GM18520 (cell line): Measurements from ENCODE around the gene SLX4.

Experiments
- ATAC-seq: cut with Tn5 transposase; IDR thresholded peaks from one replicate; pipeline ENCODE4 v1.9.1; 2021; ENCODE audit not compliant: unreplicated experiment

The SLX4 gene

GRCh38 chr16:3583303-3584038 is 27.9 kb downstream of the SLX4 start:
- no peak for ATAC-seq

GRCh38 chr16:3582276-3583165 is 28.9 kb downstream of the SLX4 start:
- ATAC-seq = no peak

GRCh38 chr16:3581392-3581791 is 30.0 kb downstream of the SLX4 start:
- ATAC-seq = no peak

- ATAC-seq = no peak
Observed at GRCh38 chr16:3580686-3581085, 30.7 kb downstream of the SLX4 start.

- no peak for ATAC-seq
Observed at GRCh38 chr16:3580251-3580651, 31.2 kb downstream of the SLX4 start.

GRCh38 chr16:3579776-3580175 is 31.6 kb downstream of the SLX4 start:
- ATAC-seq = no peak

GRCh38 chr16:3578610-3579551 is 32.5 kb downstream of the SLX4 start:
- ATAC-seq = no peak

GRCh38 chr16:3578121-3578520 is 33.3 kb downstream of the SLX4 start:
- no peak for ATAC-seq

- no peak for ATAC-seq
Observed at GRCh38 chr16:3577302-3577752, 34.1 kb downstream of the SLX4 start, which contains the start of gene NLRC3. TSS of gene NLRC3 (minus strand) at chr16:3577403. CDS start at chr16:3565036, 12,367 bp downstream.

GRCh38 chr16:3576211-3576610 is 35.2 kb downstream of the SLX4 start:
- ATAC-seq = no peak

- ATAC-seq = no peak
Observed at GRCh38 chr16:3575491-3575890, 35.9 kb downstream of the SLX4 start.

GRCh38 chr16:3574195-3574594 is 37.2 kb downstream of the SLX4 start:
- no peak for ATAC-seq

- ATAC-seq = no peak
Observed at GRCh38 chr16:3573146-3573815, 38.1 kb downstream of the SLX4 start.

GRCh38 chr16:3570420-3571062 is 40.9 kb downstream of the SLX4 start:
- ATAC-seq = no peak

- ATAC-seq = no peak
Observed at GRCh38 chr16:3569851-3570250, 41.6 kb downstream of the SLX4 start.

- no peak for ATAC-seq
Observed at GRCh38 chr16:3566990-3567389, 44.4 kb downstream of the SLX4 start.

GRCh38 chr16:3564889-3565141 is 46.6 kb downstream of the SLX4 start:
- ATAC-seq = no peak

- ATAC-seq = no peak
Observed at GRCh38 chr16:3564130-3564888, 47.1 kb downstream of the SLX4 start.

- no peak for ATAC-seq
Observed at GRCh38 chr16:3562914-3563480, 48.4 kb downstream of the SLX4 start.
